ENCODE results near the gene FFAR3. TPM values are rescaled to one million over a fixed set of nuclear protein-coding genes. Genes with fewer than 3 reads are reported as not detected.

Gene FFAR3
- total and polyA plus RNA-seq, 2 donors (not counting 3 experiments of a cell fraction or from before 2014, with no cell fraction given): not detected

DNA sequence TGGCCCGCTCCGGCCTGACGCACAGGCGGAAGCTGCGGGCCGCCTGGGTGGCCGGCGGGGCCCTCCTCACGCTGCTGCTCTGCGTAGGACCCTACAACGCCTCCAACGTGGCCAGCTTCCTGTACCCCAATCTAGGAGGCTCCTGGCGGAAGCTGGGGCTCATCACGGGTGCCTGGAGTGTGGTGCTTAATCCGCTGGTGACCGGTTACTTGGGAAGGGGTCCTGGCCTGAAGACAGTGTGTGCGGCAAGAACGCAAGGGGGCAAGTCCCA is 6.1 kb upstream of the FFAR3 start:
- no peak for TF ChIP-seq JUN (IDR thresholded peaks at IDR 0.05; ENCODE audit: borderline replicate concordance, insufficient read depth, insufficient read length, low read depth)
- no peak for TF ChIP-seq MAX (IDR thresholded peaks at IDR 0.05; ENCODE audit: insufficient read depth, insufficient read length)
- TF ChIP-seq MYC (IDR thresholded peaks at IDR 0.05; ENCODE audit: low read depth, low read length): no peak
- TF ChIP-seq POLR2A (IDR thresholded peaks at IDR 0.05; ENCODE audit: low read depth, low read length): no peak
- no peak for TF ChIP-seq POLR2AphosphoS5 (IDR thresholded peaks at IDR 0.05; ENCODE audit: insufficient read depth, low read depth, low read length)
- TF ChIP-seq, protein P1, sequence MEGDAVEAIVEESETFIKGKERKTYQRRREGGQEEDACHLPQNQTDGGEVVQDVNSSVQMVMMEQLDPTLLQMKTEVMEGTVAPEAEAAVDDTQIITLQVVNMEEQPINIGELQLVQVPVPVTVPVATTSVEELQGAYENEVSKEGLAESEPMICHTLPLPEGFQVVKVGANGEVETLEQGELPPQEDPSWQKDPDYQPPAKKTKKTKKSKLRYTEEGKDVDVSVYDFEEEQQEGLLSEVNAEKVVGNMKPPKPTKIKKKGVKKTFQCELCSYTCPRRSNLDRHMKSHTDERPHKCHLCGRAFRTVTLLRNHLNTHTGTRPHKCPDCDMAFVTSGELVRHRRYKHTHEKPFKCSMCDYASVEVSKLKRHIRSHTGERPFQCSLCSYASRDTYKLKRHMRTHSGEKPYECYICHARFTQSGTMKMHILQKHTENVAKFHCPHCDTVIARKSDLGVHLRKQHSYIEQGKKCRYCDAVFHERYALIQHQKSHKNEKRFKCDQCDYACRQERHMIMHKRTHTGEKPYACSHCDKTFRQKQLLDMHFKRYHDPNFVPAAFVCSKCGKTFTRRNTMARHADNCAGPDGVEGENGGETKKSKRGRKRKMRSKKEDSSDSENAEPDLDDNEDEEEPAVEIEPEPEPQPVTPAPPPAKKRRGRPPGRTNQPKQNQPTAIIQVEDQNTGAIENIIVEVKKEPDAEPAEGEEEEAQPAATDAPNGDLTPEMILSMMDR (IDR thresholded peaks at IDR 0.05; ENCODE audit: extremely low read depth in 1 of 2, insufficient read depth in 1 of 2, low read depth in 1 of 2, low read length in 2 of 2): no peak
- TF ChIP-seq EZH2 (IDR thresholded peaks at IDR 0.05; ENCODE audit: borderline replicate concordance, low read depth, low read length, severe bottlenecking): no peak
- TF ChIP-seq GATA2 (IDR thresholded peaks at IDR 0.05; ENCODE audit: insufficient read depth, insufficient read length, low read depth, low read length): no peak
- TF ChIP-seq FOS (IDR thresholded peaks at IDR 0.05; ENCODE audit: borderline replicate concordance, insufficient read depth, low read length): no peak
- Histone ChIP-seq H2AFZ (ENCODE audit: low read depth, low read length) (no peak overlapping the region), H3K9me3 (replicated peaks; ENCODE audit: control insufficient read depth, insufficient read depth, low read length) (no peaks in the 10 kb centered on the region), H3K4me3 (replicated peaks in 1 of 3; ENCODE audit: insufficient read depth in 1 of 3, low read depth in 1 of 3, low read length in 3 of 3) (no peak overlapping the region), H3K4me2 (ENCODE audit: insufficient read depth, low read length) (no peak overlapping the region), H3K36me3 (ENCODE audit: control insufficient read depth in 2 of 2, extremely low read depth in 1 of 2, insufficient read depth in 2 of 2, low read length in 2 of 2) (no peaks in the 10 kb centered on the region), H3K4me1 (ENCODE audit: control insufficient read depth, extremely low read depth, insufficient read depth, low read length) (no peaks in the 10 kb centered on the region), H3K27ac (ENCODE audit: insufficient read depth, low read depth, low read length) (no peak overlapping the region), H3K9me1 (replicated peaks; ENCODE audit: control insufficient read depth, extremely low read depth, insufficient read depth, low read length) (no peaks in the 10 kb centered on the region), H3K79me2 (ENCODE audit: control insufficient read depth, insufficient read depth, low read length) (no peaks in the 10 kb centered on the region), H3K9ac (replicated peaks; ENCODE audit: extremely low read depth, insufficient read depth, low read length) (no peak overlapping the region), H4K20me1 (replicated peaks; ENCODE audit: control insufficient read depth, extremely low read depth, insufficient read depth, low read length) (no peaks in the 10 kb centered on the region), H3K27me3 (ENCODE audit: control insufficient read depth in 2 of 2, insufficient read depth in 2 of 2, low read length in 2 of 2) (no peaks in the 10 kb centered on the region)
- no TSS peak for BruUV-seq (replicated peaks)
- CTCF ChIA-PET: interaction anchor here (0.9 to 6.9 kb wide), 8 partner anchors 10 to 158 kb away, joined by 3 to 118 read pairs (median 4); no protein-coding TSS in a partner anchor
- intact Hi-C loops (cut with micrococcal nuclease): loop anchor here (1.0 kb wide), 3 partner anchors 116 to 365 kb away; no protein-coding TSS in a partner anchor
- FAIRE-seq: no peak
- POLR2A ChIA-PET: no interaction called here
- no peak for DNase-seq (ENCODE audit: low read depth, low spot score)
- dilution Hi-C loops (cut with MboI; ENCODE audit: extremely low pct_ligation_motif_present, low sequenced_read_pairs): no loop called here

All from endothelial cell of umbilical vein (primary cell).